Stimulated activated CD8-positive, alpha-beta memory T cell treated with anti-CD3 and anti-CD28 coated beads, Interleukin-15, amount 100 ng/mL, for 4 hours (primary cell): ENCODE results near the gene ZNF556.

ENCODE experiments used
- DNase-seq, 2 donors: peaks; one replicate each; pipeline ENCODE4 v3.0.0-alpha.2; 2020; ENCODE audit warnings: low read depth in 2 of 2

ZNF556 gene

GRCh38 chr19:2905918-2906519, 38.9 kb downstream of the ZNF556 start:
- DNase-seq: no peak

GRCh38 chr19:2906631-2907195, 39.6 kb downstream of the ZNF556 start:
- no peak for DNase-seq

- no peak for DNase-seq
Measured at GRCh38 chr19:2912306-2912705, 45.2 kb downstream of the ZNF556 start.

- no peak for DNase-seq
Measured at GRCh38 chr19:2917275-2918184, 50.4 kb downstream of the ZNF556 start.

- DNase-seq: no peak
Measured at GRCh38 chr19:2922987-2923386, 55.9 kb downstream of the ZNF556 start.

- no peak for DNase-seq
Measured at GRCh38 chr19:2923510-2923909, 56.4 kb downstream of the ZNF556 start.

- DNase-seq: no peak
Measured at GRCh38 chr19:2926341-2927031, 59.4 kb downstream of the ZNF556 start.

GRCh38 chr19:2927032-2927430, 59.9 kb downstream of the ZNF556 start:
- no peak for DNase-seq
